Left lung (tissue), 14 donors: ENCODE results near the gene KDM8. TPM values are rescaled to one million over a fixed set of nuclear protein-coding genes. Genes with fewer than 3 reads are reported as not detected.

Source experiments
- ATAC-seq: fragments of 200-7000 bp; cut with Tn5 transposase; one replicate; pipeline ENCODE4 v1.9.1; 2020; ENCODE audit warnings: moderate library complexity
- DNase-seq, 4 donors: peaks; one replicate each; pipeline ENCODE4 v3.0.0-alpha.2; 2013 to 2020
- H3K27ac ChIP-seq, 2 donors: fragments of 200-600 bp; sonication (generic) in 1 of 2; one replicate each; pipeline versions ENCODE4 v1.5.0 to v1.8.0; 2020 to 2021
- H3K27me3 ChIP-seq, 2 donors: fragments of 200-600 bp; sonication (generic) in 1 of 2; one replicate each; pipeline versions ENCODE4 v1.5.0 to v1.8.0; 2020 to 2021
- H3K36me3 ChIP-seq, 2 donors: fragments of 200-600 bp; sonication (generic) in 1 of 2; one replicate each; pipeline versions ENCODE4 v1.5.0 to v1.8.0; 2020 to 2021
- H3K4me1 ChIP-seq, 2 donors: fragments of 200-600 bp; one replicate each; pipeline ENCODE4 v1.8.0; 2021
- H3K4me3 ChIP-seq, 2 donors: fragments of 200-600 bp; sonication (generic) in 1 of 2; one replicate each; pipeline versions ENCODE4 v1.5.0 to v1.8.0; 2020 to 2021; ENCODE audit warnings: mild to moderate bottlenecking in 1 of 2
- H3K9me3 ChIP-seq, 2 donors: fragments of 200-600 bp; sonication (generic) in 1 of 2; one replicate each; pipeline versions ENCODE4 v1.5.0 to v1.8.0; 2020 to 2021
- intact Hi-C, 2 donors: fragments of 100-400 bp; cut with DNase I; formaldehyde crosslinking; loops; one replicate each; pipeline versions ENCODE4 v1.11.2 to v1.14.2; 2022
- long read RNA-seq, 12 donors: library from polyadenylated mRNA in 2 of 12; unstranded in 2 of 12; transcript quantifications; one replicate each; pipeline ENCODE4 v2.0.0 and lab custom pipeline, GENCODE V29; 2019 to 2026
- polyA plus RNA-seq, 6 donors: library from polyadenylated mRNA; unstranded; fragments of 120-200 nt; gene quantifications; one replicate each; pipeline ENCODE4 v1.2.1, GENCODE V29; 2013; ENCODE audit not compliant: insufficient read length in 6 of 6
- total RNA-seq, 2 donors: library from RNA; stranded (reverse); fragmentation: NEBNext Ultra II Directional; extraction: Animal tissue kit (Norgen Biotek cat#: 25700); gene quantifications; one replicate each; pipeline ENCODE4 v1.2.1, GENCODE V29; 2021
- TF ChIP-seq, protein P1 (sequence below), 2 donors: fragments of 200-600 bp; sonication (generic) in 1 of 2; IDR thresholded peaks; one replicate each; pipeline versions ENCODE4 v1.5.0 to v1.8.0; 2021; ENCODE audit warnings: antibody characterized with exemption in 2 of 2
- donor health status: DM: no; HTN: yes; CAD: no.
- donor health status: DM: no; HTN: no; CAD: no.

Gene KDM8
- total RNA-seq: 1 to 10 TPM; 5.2 to 7.6 TPM
- polyA plus RNA-seq: 1 to 10 TPM; 8.0 to 9.9 (median 9.2) TPM
- long read RNA-seq, donor 1: 0 reads
- long read RNA-seq, donor 2, partial matches to known transcripts: 0 of 1 reads
- long read RNA-seq, donor 2, other reads (novel, unspliced or antisense): 0 of 1 reads
- long read RNA-seq, donor 3: 0 reads
- long read RNA-seq, donor 4, partial matches to known transcripts: 1 of 2 reads
- long read RNA-seq, donor 4, other reads (novel, unspliced or antisense): 1 of 2 reads
- long read RNA-seq, donor 5, partial matches to known transcripts: 102 of 102 reads
- long read RNA-seq, donor 5, other reads (novel, unspliced or antisense): 0 of 102 reads
- long read RNA-seq, donor 6, partial matches to known transcripts: 87 of 87 reads
- long read RNA-seq, donor 6, other reads (novel, unspliced or antisense): 0 of 87 reads
- long read RNA-seq, donor 7, partial matches to known transcripts: 0 of 1 reads
- long read RNA-seq, donor 7, other reads (novel, unspliced or antisense): 0 of 1 reads
- long read RNA-seq, donor 8: 0 reads
- long read RNA-seq, donor 9: 0 reads
- long read RNA-seq, donor 10, partial matches to known transcripts: 0 of 1 reads
- long read RNA-seq, donor 10, other reads (novel, unspliced or antisense): 0 of 1 reads
- long read RNA-seq, donor 11: 0 reads
- long read RNA-seq, donor 12, partial matches to known transcripts: 123 of 125 reads
- long read RNA-seq, donor 12, other reads (novel, unspliced or antisense): 0 of 125 reads

DNA sequence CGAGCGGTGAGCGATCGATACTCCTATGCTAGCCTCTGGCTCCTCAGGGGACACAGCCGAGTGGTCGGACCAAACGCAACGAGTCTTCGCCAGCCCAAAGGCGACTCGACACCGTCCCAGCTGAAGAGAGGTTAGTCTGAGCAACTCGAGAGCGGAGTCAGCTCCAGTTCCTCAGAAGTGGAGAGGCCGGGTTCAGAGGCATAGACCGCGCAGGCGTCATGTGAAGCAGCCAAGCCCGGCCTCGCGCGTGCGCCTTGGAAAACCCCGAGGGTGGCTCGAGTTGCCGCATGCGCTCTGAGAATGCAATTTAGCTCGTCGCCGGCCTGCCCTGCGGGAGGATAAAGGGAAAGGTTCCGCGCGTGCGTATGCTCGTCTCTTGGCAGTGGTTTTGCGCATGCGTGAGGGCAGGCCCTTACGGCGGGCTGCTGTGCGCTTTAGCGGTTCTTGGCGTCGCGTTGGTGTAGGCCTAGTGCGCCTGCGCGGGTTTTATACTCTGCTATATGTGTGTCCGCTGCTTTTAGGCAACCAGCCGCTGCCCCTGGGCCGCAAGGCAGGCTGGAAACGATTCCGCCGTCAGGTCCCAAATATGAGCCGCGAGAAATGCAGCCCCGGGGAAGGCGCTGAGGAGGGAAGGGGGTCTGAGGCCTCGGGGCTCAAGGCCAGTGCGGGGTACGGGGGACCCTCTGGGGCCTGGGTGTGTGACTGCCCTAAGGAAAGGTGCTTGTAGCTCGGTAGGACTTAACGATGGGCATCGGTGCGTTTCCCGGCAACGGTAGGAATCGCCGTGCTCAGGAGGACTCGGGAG, at the start of gene KDM8:
Gene KDM8, plus strand, starts transcription at position 20 of the 805 bp plus-strand sequence. CDS start 6,598 bp downstream, outside the sequence.
- H3K4me3 ChIP-seq: peak within 1 kb of the TSS; percentile 47 to 66
- DNase-seq: peak; percentile 100
- intact Hi-C loops: no loop called here
- H3K4me1 ChIP-seq: peaks cover 6 to 32% of the 10 kb centered on the region in 2 donors
- H3K36me3 ChIP-seq: peaks cover 0 to 3% of the 10 kb centered on the region in 2 donors
- no peaks in the 10 kb centered on the region for H3K27me3 ChIP-seq
- H3K27ac ChIP-seq: peak within 1 kb of the TSS; percentile 95 to 96
- TF ChIP-seq, protein P1, sequence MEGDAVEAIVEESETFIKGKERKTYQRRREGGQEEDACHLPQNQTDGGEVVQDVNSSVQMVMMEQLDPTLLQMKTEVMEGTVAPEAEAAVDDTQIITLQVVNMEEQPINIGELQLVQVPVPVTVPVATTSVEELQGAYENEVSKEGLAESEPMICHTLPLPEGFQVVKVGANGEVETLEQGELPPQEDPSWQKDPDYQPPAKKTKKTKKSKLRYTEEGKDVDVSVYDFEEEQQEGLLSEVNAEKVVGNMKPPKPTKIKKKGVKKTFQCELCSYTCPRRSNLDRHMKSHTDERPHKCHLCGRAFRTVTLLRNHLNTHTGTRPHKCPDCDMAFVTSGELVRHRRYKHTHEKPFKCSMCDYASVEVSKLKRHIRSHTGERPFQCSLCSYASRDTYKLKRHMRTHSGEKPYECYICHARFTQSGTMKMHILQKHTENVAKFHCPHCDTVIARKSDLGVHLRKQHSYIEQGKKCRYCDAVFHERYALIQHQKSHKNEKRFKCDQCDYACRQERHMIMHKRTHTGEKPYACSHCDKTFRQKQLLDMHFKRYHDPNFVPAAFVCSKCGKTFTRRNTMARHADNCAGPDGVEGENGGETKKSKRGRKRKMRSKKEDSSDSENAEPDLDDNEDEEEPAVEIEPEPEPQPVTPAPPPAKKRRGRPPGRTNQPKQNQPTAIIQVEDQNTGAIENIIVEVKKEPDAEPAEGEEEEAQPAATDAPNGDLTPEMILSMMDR (IDR thresholded peaks at IDR 0.05): peak in 1 of 2 donors; percentile 18
- H3K9me3 ChIP-seq: no peaks in the 10 kb centered on the region
- ATAC-seq: peak; percentile 94

DNA sequence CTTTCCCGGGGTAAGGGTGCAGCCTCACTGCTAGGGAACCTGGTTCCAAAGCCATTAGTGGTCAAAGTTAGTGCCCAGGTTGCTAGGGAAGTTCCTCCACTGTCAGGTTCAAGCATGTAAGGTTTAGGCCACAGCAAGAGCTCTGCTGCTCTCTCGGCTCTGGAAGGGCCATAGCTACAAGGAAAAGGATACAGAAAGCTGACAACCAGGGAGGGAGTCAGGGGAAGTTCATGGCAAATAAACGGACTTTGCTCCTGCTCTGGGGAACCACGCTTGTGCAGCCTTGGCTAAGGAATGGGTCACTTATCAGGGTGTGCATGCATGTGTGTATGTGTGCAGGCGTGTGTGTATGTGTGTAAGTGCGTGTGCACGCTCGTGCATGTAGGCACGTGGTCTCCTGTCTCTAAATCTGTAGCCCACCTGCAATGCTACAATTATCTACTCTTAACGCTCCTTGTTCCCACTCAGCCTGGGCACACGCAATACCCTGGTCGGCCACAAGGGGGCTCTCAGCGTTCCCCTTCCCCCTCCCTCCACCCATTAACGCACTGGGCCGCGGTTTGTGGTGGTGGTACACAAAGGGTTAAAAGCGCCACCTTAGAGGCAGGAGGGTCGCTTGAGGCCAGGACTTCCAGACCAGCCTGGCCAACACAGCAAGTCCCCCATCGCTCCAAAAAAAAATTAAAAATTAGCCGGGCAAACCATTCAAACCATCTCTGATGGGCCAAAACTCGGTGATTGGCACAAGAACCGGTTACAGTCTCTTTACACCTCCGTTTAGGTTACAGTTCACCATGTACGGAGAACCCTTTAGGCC, 48.4 kb upstream of the KDM8 start:
- H3K4me3 ChIP-seq: no peak overlapping the region
- H3K36me3 ChIP-seq: no peaks in the 10 kb centered on the region
- no peak overlapping the region for H3K27ac ChIP-seq
- peaks cover 0 to 4% of the 10 kb centered on the region in 2 donors for H3K4me1 ChIP-seq
- no peaks in the 10 kb centered on the region for H3K27me3 ChIP-seq
- intact Hi-C loops: no loop called here
- TF ChIP-seq, protein P1 (IDR thresholded peaks at IDR 0.05): peak; percentile 96 to 98
- ATAC-seq: peak; percentile 95
- peak; percentile 22 to 90 (median 44) for DNase-seq
- no peaks in the 10 kb centered on the region for H3K9me3 ChIP-seq

DNA sequence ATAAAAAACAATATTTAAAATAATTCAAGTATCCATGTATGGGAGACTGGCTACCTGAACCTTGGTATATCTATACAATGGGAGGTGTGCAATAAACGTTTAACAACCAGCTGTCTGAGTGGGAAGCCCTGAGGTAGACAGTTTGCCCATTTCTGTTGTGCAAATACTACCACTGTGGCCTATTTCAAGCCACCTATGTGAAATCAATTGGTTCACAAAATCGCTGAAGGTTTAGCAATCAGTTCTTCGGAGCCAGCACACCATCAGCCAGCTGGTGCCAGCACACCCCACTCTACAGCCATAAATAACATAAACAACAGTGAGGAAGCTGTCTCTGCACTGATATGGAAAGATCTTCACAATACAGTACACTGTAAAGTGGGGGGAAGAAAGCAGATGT, 46.7 kb upstream of the KDM8 start:
- Histone ChIP-seq H3K4me3 (no peak overlapping the region), H3K27me3 (no peaks in the 10 kb centered on the region), H3K9me3 (no peaks in the 10 kb centered on the region), H3K27ac (no peak overlapping the region), H3K36me3 (no peaks in the 10 kb centered on the region), H3K4me1 (peaks cover 0 to 4% of the 10 kb centered on the region in 2 donors)
- intact Hi-C loops: no loop called here
- TF ChIP-seq, protein P1 (IDR thresholded peaks at IDR 0.05): no peak
- ATAC-seq (no peak), DNase-seq (no peak)

DNA sequence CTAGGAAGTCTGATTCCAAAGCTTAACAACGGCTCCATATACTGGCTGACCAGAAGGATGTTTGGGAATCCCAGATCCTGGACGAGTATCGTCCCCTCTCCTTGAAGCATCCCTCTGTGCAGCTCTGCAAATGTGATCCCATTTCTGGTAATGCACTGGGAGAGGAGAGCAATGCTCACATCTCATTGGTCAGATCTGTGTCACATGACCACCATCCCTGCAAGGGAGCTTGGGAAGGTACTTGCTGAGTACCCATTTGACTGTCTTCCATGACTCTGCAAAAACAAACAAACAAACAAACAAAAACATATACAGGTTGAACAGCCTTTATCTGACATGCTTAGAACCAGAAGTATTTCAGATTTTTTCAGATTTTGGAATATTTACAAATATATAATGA, 41.9 kb upstream of the KDM8 start:
- no peak overlapping the region for H3K4me3 ChIP-seq
- no peaks in the 10 kb centered on the region for H3K27me3 ChIP-seq
- ATAC-seq: no peak
- no peak overlapping the region for H3K27ac ChIP-seq
- TF ChIP-seq, protein P1 (IDR thresholded peaks at IDR 0.05): no peak
- DNase-seq: no peak
- H3K36me3 ChIP-seq: no peaks in the 10 kb centered on the region
- intact Hi-C loops: no loop called here
- H3K4me1 ChIP-seq: no peaks in the 10 kb centered on the region
- H3K9me3 ChIP-seq: peaks cover 0 to 32% of the 10 kb centered on the region in 2 donors
